ENCODE data around the gene ADGRB2. TPM values are rescaled to one million over a fixed set of nuclear protein-coding genes. Genes with fewer than 3 reads are reported as not detected.
A peak's percentile ranks its signal among the peaks of the same experiment; 100 is the strongest.

ADGRB2 gene
- total RNA-seq, 4 donors from 2014 or later: 0.18 to 2.1 (median 0.86) TPM

- Histone ChIP-seq H3K4me1 (peaks cover 13 to 26% (median 14%) of the 10 kb centered on the region in 3 donors), H3K27me3 (peaks cover 0 to 87% (median 20%) of the 10 kb centered on the region in 4 donors), H3K4me3 (peak overlapping the region in 3 of 4 donors; percentile 26 to 57 (median 33)), H3K27ac (no peak overlapping the region), H3K9me3 (no peaks in the 10 kb centered on the region), H3K36me3 (no peaks in the 10 kb centered on the region)
- intact Hi-C loops (cut with DNase I): no loop called here
- no peak for DNase-seq
- WGBS, 2 donors: 83% methylated on average over 1 of the region's 49 CpGs; no CpG with 5 or more reads in 1 of the 2 donors
- no peak for TF ChIP-seq CTCF (IDR thresholded peaks at IDR 0.05)
- no peak for TF ChIP-seq POLR2A (IDR thresholded peaks at IDR 0.05)
Observed at GRCh38 chr1:31772669-31773248, 8.6 kb upstream of the ADGRB2 start.

DNA sequence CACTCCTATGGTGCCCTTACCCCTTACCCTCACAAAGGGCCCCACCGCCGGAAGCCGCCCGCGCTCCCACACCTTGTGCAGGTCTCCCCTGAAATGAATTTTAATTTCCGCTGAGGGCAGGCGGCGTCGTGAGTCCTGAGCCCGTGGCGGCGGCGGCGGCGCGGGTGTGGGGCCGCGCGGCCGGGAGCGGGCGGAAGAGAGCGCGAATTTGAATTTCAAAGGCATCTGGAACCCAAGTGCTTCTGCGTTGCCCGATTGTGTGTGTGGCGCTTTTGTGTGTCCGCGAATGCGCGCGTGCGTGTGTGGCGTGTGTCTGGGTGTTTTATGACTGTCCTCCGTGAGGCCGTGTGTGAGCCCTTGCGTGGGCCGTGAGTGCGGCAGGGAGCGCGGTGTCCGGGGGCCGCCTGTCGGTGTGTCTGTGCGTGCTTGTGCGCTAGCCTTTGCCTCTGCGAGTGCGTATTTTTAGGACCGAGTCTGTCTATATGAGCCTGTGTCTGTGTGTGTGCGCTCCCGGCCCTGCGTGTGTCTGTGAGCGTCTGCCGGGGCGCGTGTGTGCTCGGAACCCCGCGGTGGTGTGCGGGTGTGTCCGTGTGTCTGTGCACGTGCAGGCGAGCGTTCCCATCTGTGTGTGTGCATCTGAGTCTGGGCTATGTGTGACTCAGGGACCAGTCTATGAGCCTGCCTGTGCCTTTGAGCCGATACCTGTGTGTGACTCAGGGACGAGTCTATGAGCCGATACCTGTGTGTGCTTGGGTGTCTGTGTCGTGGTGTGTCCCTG is 7.9 kb upstream of the ADGRB2 start:
- H3K36me3 ChIP-seq: no peaks in the 10 kb centered on the region
- H3K4me3 ChIP-seq: peak overlapping the region in 3 of 4 donors; percentile 26 to 57 (median 33)
- TF ChIP-seq POLR2A (IDR thresholded peaks at IDR 0.05) (no peak), CTCF (IDR thresholded peaks at IDR 0.05) (no peak)
- H3K4me1 ChIP-seq: peaks cover 13 to 26% (median 14%) of the 10 kb centered on the region in 3 donors
- WGBS, 2 donors: 1 to 11% methylated on average over 26 to 30 of the region's 68 CpGs
- H3K27me3 ChIP-seq: peaks cover 0 to 88% (median 20%) of the 10 kb centered on the region in 4 donors
- DNase-seq: no peak
- H3K9me3 ChIP-seq: no peaks in the 10 kb centered on the region
- H3K27ac ChIP-seq: no peak overlapping the region
- intact Hi-C loops (cut with DNase I): no loop called here

DNA sequence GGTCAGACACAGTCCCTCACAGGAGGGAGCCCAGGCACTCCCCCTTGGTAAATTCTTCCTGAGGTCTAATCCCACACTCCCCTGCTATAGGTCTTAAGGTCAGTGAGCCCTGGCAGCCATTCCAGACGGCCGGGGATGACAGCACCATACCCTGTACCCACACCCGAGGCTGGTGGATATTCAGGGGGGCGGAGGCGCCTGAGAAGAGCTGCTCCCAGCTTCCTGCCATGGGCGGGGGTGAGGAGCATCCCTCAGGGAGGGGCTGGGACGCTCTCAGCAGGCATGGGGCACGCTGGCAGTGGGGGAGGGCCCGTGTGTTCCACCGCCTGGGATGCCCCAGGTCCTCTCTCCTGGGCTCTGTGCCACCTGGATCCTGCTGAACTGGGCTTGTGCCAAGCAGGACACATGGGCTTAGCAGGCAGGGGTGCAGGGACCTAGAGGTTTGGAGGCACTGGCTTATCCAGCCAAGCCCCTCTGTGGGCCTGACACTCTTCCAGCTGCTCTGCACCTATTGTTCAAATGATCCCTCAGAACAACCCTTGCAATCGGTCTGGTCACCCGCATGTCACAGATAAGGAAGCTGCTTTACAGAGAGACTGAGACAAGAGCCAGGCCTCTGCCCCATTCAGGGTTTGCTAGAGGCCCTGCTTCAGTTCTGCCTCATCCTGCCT is 5.7 kb upstream of the ADGRB2 start:
- Histone ChIP-seq H3K27me3 (peaks cover 0 to 87% (median 20%) of the 10 kb centered on the region in 4 donors), H3K27ac (no peak overlapping the region), H3K9me3 (no peaks in the 10 kb centered on the region), H3K36me3 (no peaks in the 10 kb centered on the region), H3K4me1 (peaks cover 13 to 27% (median 14%) of the 10 kb centered on the region in 3 donors), H3K4me3 (no peak overlapping the region)
- TF ChIP-seq CTCF (IDR thresholded peaks at IDR 0.05): no peak
- intact Hi-C loops (cut with DNase I): no loop called here
- DNase-seq: no peak
- 40 to 62% methylated on average over 1 to 2 of the region's 12 CpGs for WGBS, 2 donors

DNA sequence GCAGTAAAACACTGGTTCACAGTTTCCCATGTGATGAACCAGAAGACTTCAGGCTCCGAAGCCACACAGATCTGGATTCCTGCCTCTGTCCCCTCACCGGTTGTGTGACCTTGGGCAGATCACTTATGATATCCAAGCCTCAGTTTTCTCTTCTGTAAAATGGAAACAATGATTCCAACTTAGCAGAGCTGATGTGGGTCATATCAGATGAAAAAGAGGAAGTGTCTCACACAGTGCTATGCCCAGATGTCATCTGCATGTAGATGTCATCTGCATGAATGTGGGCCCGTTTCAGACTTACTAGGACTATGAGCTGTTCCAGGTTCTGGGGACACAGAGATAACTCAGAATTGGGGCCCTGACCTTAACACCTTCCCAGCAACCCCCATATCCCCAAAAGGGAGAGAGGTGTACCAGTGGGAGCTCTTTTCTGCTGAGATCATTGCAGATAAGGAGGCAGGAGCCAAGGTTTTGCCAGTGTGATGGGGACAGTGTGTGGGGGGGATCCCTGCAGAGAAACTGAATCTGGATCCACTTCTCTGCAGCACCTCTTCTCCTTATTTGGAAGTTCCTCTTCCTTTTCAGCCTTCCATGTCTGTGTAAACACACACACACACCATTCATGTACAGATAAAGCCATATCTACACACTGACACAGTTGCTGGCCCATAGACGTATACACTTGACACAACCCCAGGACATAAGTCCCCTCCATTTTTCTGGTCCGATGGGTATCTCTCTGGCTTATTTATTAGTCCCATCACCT is 5.0 kb upstream of the ADGRB2 start:
- no peaks in the 10 kb centered on the region for H3K36me3 ChIP-seq
- TF ChIP-seq CTCF (IDR thresholded peaks at IDR 0.05) (no peak), POLR2A (IDR thresholded peaks at IDR 0.05) (no peak)
- WGBS, 2 donors: 50 to 56% methylated on average over 5 of the region's 5 CpGs
- peaks cover 17 to 34% (median 18%) of the 10 kb centered on the region in 3 donors for H3K4me1 ChIP-seq
- intact Hi-C loops (cut with DNase I): no loop called here
- peaks cover 0 to 86% (median 20%) of the 10 kb centered on the region in 4 donors for H3K27me3 ChIP-seq
- H3K9me3 ChIP-seq: no peaks in the 10 kb centered on the region
- H3K4me3 ChIP-seq: no peak overlapping the region
- no peak for DNase-seq
- no peak overlapping the region for H3K27ac ChIP-seq

Measured in esophagus squamous epithelium (tissue), 5 donors.